GM18873 (cell line): ENCODE results near the gene LEKR1.

ENCODE experiments used
- ATAC-seq: cut with Tn5 transposase; IDR thresholded peaks from one replicate; pipeline ENCODE4 v1.9.1; 2021; ENCODE audit warnings: mild to moderate bottlenecking, moderate library complexity, moderate number of reproducible peaks; ENCODE audit not compliant: unreplicated experiment, low FRiP score

Gene LEKR1

DNA sequence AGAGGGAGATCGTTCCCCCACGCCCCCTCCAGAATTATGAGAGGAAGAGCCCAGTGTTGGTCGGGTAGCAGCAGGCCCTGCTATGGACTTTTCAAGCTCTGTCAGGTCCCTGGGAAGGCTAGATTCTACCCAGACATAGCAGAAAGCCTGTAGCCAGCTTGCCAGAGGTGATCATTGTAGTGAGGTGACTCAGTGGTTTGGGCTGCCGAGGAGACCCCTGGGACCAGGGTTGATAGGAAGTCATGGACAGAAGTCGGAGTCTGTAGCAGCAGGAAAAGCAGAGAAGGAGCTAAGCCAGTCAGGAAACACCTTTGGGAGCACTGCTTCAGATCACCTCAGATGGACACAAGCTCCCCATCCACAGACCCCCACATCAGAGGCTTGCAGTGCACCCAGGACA lies 266.1 kb downstream of the LEKR1 start:
- ATAC-seq, result no peak

DNA sequence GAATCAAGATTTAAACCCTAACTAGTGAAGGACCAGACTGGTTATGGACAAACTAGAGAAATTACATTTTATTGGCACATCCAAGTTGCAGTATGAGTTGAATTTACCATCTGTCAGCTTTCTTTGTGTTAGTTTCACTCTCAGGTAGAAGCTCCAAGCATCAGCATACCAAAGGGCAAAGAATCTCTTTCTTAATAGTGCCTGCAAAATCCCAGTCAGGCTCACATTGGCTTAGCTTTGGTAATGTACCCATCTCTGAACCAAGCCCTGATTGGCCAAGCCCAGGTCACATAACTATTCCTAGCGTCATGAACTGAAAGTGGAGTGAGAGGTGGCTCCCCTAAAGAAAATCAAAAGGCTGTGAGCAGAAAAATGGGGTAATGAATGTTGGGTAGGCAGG lies 266.9 kb downstream of the LEKR1 start:
- ATAC-seq, result no peak

DNA sequence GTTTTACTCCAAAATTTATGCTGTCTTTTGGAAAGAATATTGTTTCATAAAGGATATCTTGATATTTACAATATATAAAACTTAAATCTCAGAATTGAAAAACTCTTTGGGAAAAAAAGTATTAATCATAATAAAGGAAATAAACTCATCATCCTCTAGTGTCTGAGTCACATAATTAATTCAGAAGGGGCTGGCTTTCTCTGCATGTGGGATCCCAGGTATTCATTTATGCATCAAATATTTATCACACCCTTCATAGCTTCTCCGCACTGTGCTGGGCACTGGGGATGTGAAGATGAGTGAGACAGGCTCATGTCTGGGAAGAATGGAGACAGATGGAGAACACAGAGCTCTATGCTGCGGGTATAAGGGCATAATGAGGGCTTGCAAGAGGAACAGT lies 268.1 kb downstream of the LEKR1 start:
- no peak for ATAC-seq

GRCh38 chr3:157094751-157095480 lies 268.8 kb downstream of the LEKR1 start:
- ATAC-seq, result no peak
